ENCODE results near the gene CDH12.

Gene CDH12

GRCh38 chr5:22665801-22666200 is 187.3 kb downstream of the CDH12 start:
- DNase-seq = no peak
- Histone ChIP-seq H3K27me3 (no peaks in the 10 kb centered on the region), H3K4me3 (ENCODE audit: low read depth, low read length) (no peak overlapping the region), H3K4me1 (peaks cover 4% of the 10 kb centered on the region), H3K36me3 (no peaks in the 10 kb centered on the region), H3K9me3 (no peaks in the 10 kb centered on the region)
- TF ChIP-seq CTCF (IDR thresholded peaks at IDR 0.05; ENCODE audit: low read depth, low read length) = no peak

GRCh38 chr5:22663134-22663533 is 190.0 kb downstream of the CDH12 start:
- no peaks in the 10 kb centered on the region for H3K36me3 ChIP-seq
- H3K4me3 ChIP-seq (ENCODE audit: low read depth, low read length) = no peak overlapping the region
- TF ChIP-seq CTCF (IDR thresholded peaks at IDR 0.05; ENCODE audit: low read depth, low read length) = no peak
- H3K27me3 ChIP-seq = no peaks in the 10 kb centered on the region
- H3K4me1 ChIP-seq = peaks cover 4% of the 10 kb centered on the region
- no peak for DNase-seq
- no peaks in the 10 kb centered on the region for H3K9me3 ChIP-seq

- DNase-seq = no peak
- Histone ChIP-seq H3K4me3 (ENCODE audit: low read depth, low read length) (no peak overlapping the region), H3K9me3 (no peaks in the 10 kb centered on the region), H3K36me3 (no peaks in the 10 kb centered on the region), H3K4me1 (peaks cover 4% of the 10 kb centered on the region), H3K27me3 (no peaks in the 10 kb centered on the region)
- no peak for TF ChIP-seq CTCF (IDR thresholded peaks at IDR 0.05; ENCODE audit: low read depth, low read length)
Observed at GRCh38 chr5:22662391-22662790, 190.8 kb downstream of the CDH12 start.

- no peak for DNase-seq
- no peaks in the 10 kb centered on the region for H3K27me3 ChIP-seq
- H3K36me3 ChIP-seq = no peaks in the 10 kb centered on the region
- H3K4me3 ChIP-seq (ENCODE audit: low read depth, low read length) = no peak overlapping the region
- TF ChIP-seq CTCF (IDR thresholded peaks at IDR 0.05; ENCODE audit: low read depth, low read length) = no peak
- H3K9me3 ChIP-seq = no peaks in the 10 kb centered on the region
- H3K4me1 ChIP-seq = peaks cover 25% of the 10 kb centered on the region; the same call in 1 of the 2 replicates
Observed at GRCh38 chr5:22651355-22651754, 201.8 kb downstream of the CDH12 start.

GRCh38 chr5:22650511-22650910 is 202.6 kb downstream of the CDH12 start:
- H3K9me3 ChIP-seq = no peaks in the 10 kb centered on the region
- TF ChIP-seq CTCF (IDR thresholded peaks at IDR 0.05; ENCODE audit: low read depth, low read length) = no peak
- no peak for DNase-seq

GRCh38 chr5:22649074-22649473 is 204.1 kb downstream of the CDH12 start:
- Histone ChIP-seq H3K9me3 (no peaks in the 10 kb centered on the region), H3K4me3 (ENCODE audit: low read depth, low read length) (no peak overlapping the region), H3K36me3 (no peaks in the 10 kb centered on the region), H3K4me1 (peaks cover 22% of the 10 kb centered on the region; the same call in 1 of the 2 replicates), H3K27me3 (no peaks in the 10 kb centered on the region)
- DNase-seq = peak; percentile 32
- TF ChIP-seq CTCF (IDR thresholded peaks at IDR 0.05; ENCODE audit: low read depth, low read length) = no peak

More at GRCh38 chr5:22650511-22650910, 202.6 kb downstream of the CDH12 start:
- Histone ChIP-seq H3K27me3 (no peaks in the 10 kb centered on the region), H3K4me1 (peaks cover 23% of the 10 kb centered on the region; the same call in 1 of the 2 replicates), H3K4me3 (ENCODE audit: low read depth, low read length) (no peak overlapping the region), H3K36me3 (no peaks in the 10 kb centered on the region)

Data from BE2C (cell line).